Esophagus muscularis mucosa (tissue), 4 donors: ENCODE data around the gene CTDSPL. TPM values are rescaled to one million over a fixed set of nuclear protein-coding genes. Genes with fewer than 3 reads are reported as not detected.
A peak's percentile ranks its signal among the peaks of the same experiment; 100 is the strongest.

ENCODE experiments used
- DNase-seq: peaks from one replicate; pipeline ENCODE4 v3.0.0-alpha.2; 2017; ENCODE audit errors: extremely low spot score
- H3K27ac ChIP-seq, 4 donors: fragments of 200-600 bp; sonication (generic); replicated peaks in 1 of 4; 1 replicate in 3 of 4; 2 replicates in 1 of 4; pipeline ENCODE4 v1.5.1; 2016 to 2019; ENCODE audit warnings: mild to moderate bottlenecking in 1 of 4
- H3K27me3 ChIP-seq, 4 donors: fragments of 200-600 bp; sonication (generic); one replicate each; pipeline versions ENCODE4 v1.5.1 to v1.6.0; 2016 to 2019
- H3K36me3 ChIP-seq, 4 donors: fragments of 200-600 bp; sonication (generic); one replicate each; pipeline ENCODE4 v1.5.1; 2016 to 2019
- H3K4me1 ChIP-seq, 4 donors: fragments of 200-600 bp; sonication (generic); one replicate each; pipeline ENCODE4 v1.5.1; 2016 to 2019
- H3K4me3 ChIP-seq, 4 donors: fragments of 200-600 bp; sonication (generic); 1 replicate in 2 of 4; 2 replicates in 2 of 4; pipeline ENCODE4 v1.5.1; 2016 to 2019; ENCODE audit warnings: mild to moderate bottlenecking in 4 of 4, moderate library complexity in 1 of 4
- H3K9me3 ChIP-seq, 4 donors: fragments of 200-600 bp; sonication (generic); 1 replicate in 3 of 4; 2 replicates in 1 of 4; pipeline ENCODE4 v1.5.1; 2016 to 2019
- CTCF ChIP-seq, 3 experiments: fragments of 200-600 bp in 2 of 3; fragments of 450-650 bp in 1 of 3; sonication (generic) in 2 of 3; IDR thresholded peaks; one replicate each; pipeline ENCODE4 v1.5.1; 2017 to 2019; ENCODE audit warnings: antibody characterized with exemption in 3 of 3, mild to moderate bottlenecking in 2 of 3, moderate library complexity in 1 of 3
- EP300 ChIP-seq: sonication (generic); formaldehyde crosslinking; IDR thresholded peaks from one replicate; pipeline ENCODE4 v1.6.1; 2017; ENCODE audit warnings: antibody characterized with exemption
- POLR2A ChIP-seq: fragments of 450-650 bp; IDR thresholded peaks from one replicate; pipeline ENCODE4 v1.6.1; 2017; ENCODE audit warnings: antibody characterized with exemption, moderate library complexity, mild to moderate bottlenecking, low read depth
- POLR2AphosphoS5 ChIP-seq, 2 donors: sonication (generic); formaldehyde crosslinking; IDR thresholded peaks; one replicate each; pipeline ENCODE4 v1.6.1; 2017; ENCODE audit warnings: antibody characterized with exemption in 2 of 2
- WGBS: methylation state at CpG from one replicate; pipeline ENCODE4 v1.1.5; 2018; 5-methylcytosine and 5-hydroxymethylcytosine counted together
- intact Hi-C: fragments of 100-400 bp; cut with DNase I; formaldehyde crosslinking; loops from one replicate; pipeline ENCODE4 v1.15.1; 2023
- total RNA-seq, 4 donors: library from RNA; depleted of rRNA; stranded (reverse); fragments of >200 nt; gene quantifications; one replicate each; pipeline versions ENCODE4 v1.1.0 to v1.2.1, GENCODE V29; 2016

CTDSPL gene
- total RNA-seq, 4 donors from 2014 or later, result 39.9 to 60.6 (median 54.6) TPM

- DNase-seq, result no peak
- Histone ChIP-seq H3K27me3 (no peaks in the 10 kb centered on the region), H3K36me3 (no peaks in the 10 kb centered on the region), H3K27ac (peak overlapping the region; percentile 81 to 90 (median 84)), H3K9me3 (no peaks in the 10 kb centered on the region), H3K4me1 (peaks cover 32 to 55% (median 51%) of the 10 kb centered on the region in 4 donors), H3K4me3 (peak overlapping the region in 3 of 4 donors; percentile 70 to 84 (median 80))
- intact Hi-C loops, result no loop called here
- WGBS, result 73% methylated on average over 4 of the region's 5 CpGs
- no peak for TF ChIP-seq POLR2A
- TF ChIP-seq CTCF (IDR thresholded peaks at IDR 0.05), result no peak
- no peak for TF ChIP-seq EP300
- TF ChIP-seq POLR2AphosphoS5 (IDR thresholded peaks at IDR 0.05), result no peak
Measured at GRCh38 chr3:37863949-37864822, 2.5 kb downstream of the CTDSPL start.

- H3K27me3 ChIP-seq, result no peaks in the 10 kb centered on the region
- peaks cover 28 to 50% (median 47%) of the 10 kb centered on the region in 4 donors for H3K4me1 ChIP-seq
- H3K36me3 ChIP-seq, result no peaks in the 10 kb centered on the region
- no peak for DNase-seq
- H3K4me3 ChIP-seq, result no peak overlapping the region
- TF ChIP-seq EP300 (no peak), POLR2A (no peak), CTCF (IDR thresholded peaks at IDR 0.05) (no peak), POLR2AphosphoS5 (IDR thresholded peaks at IDR 0.05) (no peak)
- WGBS, result 36% methylated on average over 1 of the region's 1 CpG
- H3K9me3 ChIP-seq, result peaks cover 0 to 4% (median 0%) of the 10 kb centered on the region in 4 donors
- peak overlapping the region in 1 of 4 donors; percentile 12 for H3K27ac ChIP-seq
- intact Hi-C loops, result no loop called here
Measured at GRCh38 chr3:37864904-37865303, 3.2 kb downstream of the CTDSPL start.

- H3K4me3 ChIP-seq, result no peak overlapping the region
Measured at GRCh38 chr3:37867144-37867543, 5.5 kb downstream of the CTDSPL start.

GRCh38 chr3:37871858-37872257 is 10.2 kb downstream of the CTDSPL start:
- Histone ChIP-seq H3K27ac (no peak overlapping the region), H3K36me3 (no peaks in the 10 kb centered on the region), H3K27me3 (no peaks in the 10 kb centered on the region), H3K4me3 (no peak overlapping the region), H3K9me3 (peaks cover 0 to 15% (median 2%) of the 10 kb centered on the region in 4 donors), H3K4me1 (no peaks in the 10 kb centered on the region)
- WGBS, result 100% methylated on average over 3 of the region's 3 CpGs
- intact Hi-C loops, result no loop called here
- no peak for DNase-seq
- TF ChIP-seq EP300 (no peak), POLR2AphosphoS5 (IDR thresholded peaks at IDR 0.05) (no peak), POLR2A (no peak), CTCF (IDR thresholded peaks at IDR 0.05) (no peak)

More at GRCh38 chr3:37867144-37867543, 5.5 kb downstream of the CTDSPL start:
- WGBS, result 100% methylated on average over 1 of the region's 1 CpG
- no peak overlapping the region for H3K27ac ChIP-seq
- DNase-seq, result no peak
- H3K9me3 ChIP-seq, result peaks cover 0 to 15% (median 2%) of the 10 kb centered on the region in 4 donors
- peaks cover 17 to 37% (median 31%) of the 10 kb centered on the region in 4 donors for H3K4me1 ChIP-seq
- H3K36me3 ChIP-seq, result no peaks in the 10 kb centered on the region
- H3K27me3 ChIP-seq, result no peaks in the 10 kb centered on the region
- no peak for TF ChIP-seq POLR2A
- TF ChIP-seq POLR2AphosphoS5 (IDR thresholded peaks at IDR 0.05), result no peak
- no peak for TF ChIP-seq CTCF (IDR thresholded peaks at IDR 0.05)
- no peak for TF ChIP-seq EP300
- intact Hi-C loops, result no loop called here
